ENCODE results near the gene MBNL2. TPM values are rescaled to one million over a fixed set of nuclear protein-coding genes. Genes with fewer than 3 reads are reported as not detected.

MBNL2 gene
- total RNA-seq, 1 experiment from 2014 or later = 0.17 TPM

GRCh38 chr13:97295283-97296182 is 73.4 kb downstream of the MBNL2 start:
- no peak overlapping the region for H3K14ac ChIP-seq (ENCODE audit: insufficient read depth, low read length)
- no peak overlapping the region for H2BK5ac ChIP-seq (ENCODE audit: insufficient read length, low read length)
- no peaks in the 10 kb centered on the region for H3K27me3 ChIP-seq (ENCODE audit: insufficient read depth, low read length)
- no peaks in the 10 kb centered on the region for H3K4me1 ChIP-seq (ENCODE audit: insufficient read depth, low read length)
- H2BK20ac ChIP-seq (ENCODE audit: low read depth, low read length, poor library complexity, severe bottlenecking) = no peak overlapping the region
- no peak for DNase-seq
- no peaks in the 10 kb centered on the region for H4K20me1 ChIP-seq (ENCODE audit: control insufficient read depth, insufficient read depth, insufficient read length)
- H3K4me3 Mint-ChIP-seq = no peak overlapping the region
- H3K4me1 Mint-ChIP-seq = no peaks in the 10 kb centered on the region
- no peak overlapping the region for H3K4ac ChIP-seq (ENCODE audit: low read depth, low read length)
- H3K23ac ChIP-seq (ENCODE audit: insufficient read length, low read depth, low read length) = no peak overlapping the region
- H3K9me3 Mint-ChIP-seq = no peaks in the 10 kb centered on the region
- H2BK12ac ChIP-seq (ENCODE audit: insufficient read length, low read depth, low read length) = no peak overlapping the region
- H4K8ac ChIP-seq (replicated peaks; ENCODE audit: insufficient read length, low read depth, low read length) = no peak overlapping the region
- no peak overlapping the region for H3K9ac ChIP-seq (ENCODE audit: extremely low read depth, insufficient read length, low read length)
- H3K27me3 Mint-ChIP-seq (ENCODE audit: low read depth) = peaks cover 6% of the 10 kb centered on the region; the same call in 1 of the 2 replicates
- no peak for TF ChIP-seq CTCF (conservative IDR thresholded peaks at IDR 0.05)
- H3K27ac ChIP-seq (ENCODE audit: insufficient read length, low read depth, low read length) = no peak overlapping the region
- H3K23me2 ChIP-seq (ENCODE audit: insufficient read length, low read depth, low read length, poor library complexity, severe bottlenecking) = no peaks in the 10 kb centered on the region
- H3K18ac ChIP-seq (ENCODE audit: insufficient read length, low read depth, low read length) = no peak overlapping the region
- no peak overlapping the region for H4K5ac ChIP-seq (ENCODE audit: insufficient read length, low read depth, low read length)
- H3K79me1 ChIP-seq (ENCODE audit: insufficient read depth, low read depth, low read length, poor library complexity, severe bottlenecking) = no peaks in the 10 kb centered on the region
- H3K36me3 Mint-ChIP-seq (ENCODE audit: insufficient read depth in 1 of 3, low read depth in 3 of 3) = no peaks in the 10 kb centered on the region
- no peak overlapping the region for H2BK15ac ChIP-seq (ENCODE audit: low read depth, low read length)
- H3K4me2 ChIP-seq (ENCODE audit: insufficient read depth, insufficient read length, low read length) = no peak overlapping the region
- no peak overlapping the region for H4K91ac ChIP-seq (ENCODE audit: insufficient read length, low read depth, low read length)
- no peak overlapping the region for H2AK5ac ChIP-seq (ENCODE audit: insufficient read length, low read length)
- H3K56ac ChIP-seq (ENCODE audit: insufficient read length, low read depth, low read length) = no peak overlapping the region
- no peaks in the 10 kb centered on the region for H3K9me3 ChIP-seq (ENCODE audit: control insufficient read depth, low read depth, low read length)
- no CpG with 5 or more reads among the region's 5 CpGs for WGBS (ENCODE audit: extremely low coverage, insufficient read length, low lambda C conversion rate)
- H2BK120ac ChIP-seq (ENCODE audit: low read depth, low read length, poor library complexity, severe bottlenecking) = no peak overlapping the region
- no peak overlapping the region for H3K27ac Mint-ChIP-seq
- H3T11ph ChIP-seq (ENCODE audit: low read length) = no peak overlapping the region
- H3K79me2 ChIP-seq (ENCODE audit: insufficient read depth, low read length) = no peaks in the 10 kb centered on the region
- no peak overlapping the region for H2AFZ ChIP-seq (ENCODE audit: low read length)

All from H9 (cell line).